Liver (tissue), 9 donors: ENCODE measurements around the gene CCKAR. TPM values are rescaled to one million over a fixed set of nuclear protein-coding genes. Genes with fewer than 3 reads are reported as not detected.

Experiments used
- DNase-seq: peaks from one replicate; pipeline ENCODE4 v3.0.0-alpha.2; 2017; ENCODE audit warnings: low spot score
- H3K27ac ChIP-seq, 2 donors: one replicate each; pipeline ENCODE4 v1.7.0; 2013; ENCODE audit warnings: inconsistent platforms in 2 of 2, low read length in 2 of 2, control low read depth in 1 of 2, low read depth in 1 of 2, mild to moderate bottlenecking in 1 of 2
- H3K27me3 ChIP-seq, 4 donors: one replicate each; pipeline versions ENCODE4 v1.6.1 to v1.7.0; 2013; ENCODE audit warnings: low read length in 3 of 4, inconsistent platforms in 1 of 4, mild to moderate bottlenecking in 1 of 4, moderate library complexity in 1 of 4; ENCODE audit not compliant: control insufficient read depth in 4 of 4, insufficient read depth in 4 of 4
- H3K36me3 ChIP-seq, 4 donors: one replicate each; pipeline versions ENCODE4 v1.6.1 to v1.7.0; 2013; ENCODE audit warnings: low read length in 3 of 4, mild to moderate bottlenecking in 3 of 4, low read depth in 1 of 4, moderate library complexity in 1 of 4; ENCODE audit not compliant: control insufficient read depth in 4 of 4, insufficient read depth in 3 of 4
- H3K4me1 ChIP-seq, 4 donors: one replicate each; pipeline versions ENCODE4 v1.6.1 to v1.7.0; 2013; ENCODE audit warnings: low read length in 3 of 4, mild to moderate bottlenecking in 3 of 4, moderate library complexity in 1 of 4; ENCODE audit not compliant: control insufficient read depth in 4 of 4, insufficient read depth in 4 of 4
- H3K4me3 ChIP-seq, 3 donors: one replicate each; pipeline versions ENCODE4 v1.6.1 to v1.7.0; 2013; ENCODE audit warnings: low read length in 3 of 3, control low read depth in 1 of 3, low read depth in 1 of 3, mild to moderate bottlenecking in 1 of 3
- H3K9ac ChIP-seq, 2 donors: one replicate each; pipeline ENCODE4 v1.7.0; 2013; ENCODE audit warnings: low read length in 2 of 2, mild to moderate bottlenecking in 2 of 2, moderate library complexity in 2 of 2, control low read depth in 1 of 2, low read depth in 1 of 2
- H3K9me3 ChIP-seq, 4 donors: one replicate each; pipeline versions ENCODE4 v1.6.1 to v1.7.0; 2013; ENCODE audit warnings: low read length in 3 of 4; ENCODE audit not compliant: control insufficient read depth in 4 of 4
- ATF3 ChIP-seq: IDR thresholded peaks from 2 replicates; pipeline ENCODE4 v1.6.1; 2016; ENCODE audit warnings: antibody characterized with exemption
- EGR1 ChIP-seq, 2 donors: IDR thresholded peaks; 2 replicates each; pipeline ENCODE4 v1.6.1; 2016 to 2018; ENCODE audit warnings: antibody characterized with exemption in 2 of 2, low read depth in 2 of 2
- FOXA1 ChIP-seq: IDR thresholded peaks from 2 replicates; pipeline ENCODE4 v1.6.1; 2016; ENCODE audit warnings: antibody characterized with exemption
- FOXA2 ChIP-seq: IDR thresholded peaks from 2 replicates; pipeline ENCODE4 v1.6.1; 2016; ENCODE audit warnings: antibody characterized with exemption
- GABPA ChIP-seq, 2 donors: IDR thresholded peaks in 1 of 2; conservative IDR thresholded peaks in 1 of 2; 2 replicates each; pipeline ENCODE4 v1.6.1; 2016; ENCODE audit warnings: antibody characterized with exemption in 2 of 2, mild to moderate bottlenecking in 1 of 2, moderate library complexity in 1 of 2
- HNF4A ChIP-seq, 2 donors: conservative IDR thresholded peaks; 2 replicates each; pipeline ENCODE4 v1.6.1; 2016; ENCODE audit warnings: antibody characterized with exemption in 2 of 2, mild to moderate bottlenecking in 2 of 2
- HNF4G ChIP-seq: IDR thresholded peaks from 2 replicates; pipeline ENCODE4 v1.6.1; 2016; ENCODE audit warnings: antibody characterized with exemption
- JUND ChIP-seq, 2 donors: IDR thresholded peaks; 2 replicates each; pipeline ENCODE4 v1.6.1; 2016; ENCODE audit warnings: antibody characterized with exemption in 2 of 2
- NR2F2 ChIP-seq: IDR thresholded peaks from 2 replicates; pipeline ENCODE4 v1.6.1; 2016; ENCODE audit warnings: antibody characterized with exemption
- RAD21 ChIP-seq, 2 donors: IDR thresholded peaks; 2 replicates each; pipeline ENCODE4 v1.6.1; 2016; ENCODE audit warnings: antibody characterized with exemption in 2 of 2, mild to moderate bottlenecking in 2 of 2
- REST ChIP-seq: IDR thresholded peaks from 2 replicates; pipeline ENCODE4 v1.6.1; 2016; ENCODE audit warnings: antibody characterized with exemption, mild to moderate bottlenecking
- RXRA ChIP-seq, 2 donors: IDR thresholded peaks; 2 replicates each; pipeline ENCODE4 v1.6.1; 2017 to 2018; ENCODE audit warnings: antibody characterized with exemption in 2 of 2, mild to moderate bottlenecking in 1 of 2
- SP1 ChIP-seq: IDR thresholded peaks from 2 replicates; pipeline ENCODE4 v1.6.1; 2018; ENCODE audit warnings: antibody characterized with exemption, mild to moderate bottlenecking
- TAF1 ChIP-seq: conservative IDR thresholded peaks from 2 replicates; pipeline ENCODE4 v1.6.1; 2016; ENCODE audit warnings: antibody characterized with exemption, mild to moderate bottlenecking
- YY1 ChIP-seq: IDR thresholded peaks from 2 replicates; pipeline ENCODE4 v1.6.1; 2016; ENCODE audit warnings: antibody characterized with exemption, mild to moderate bottlenecking
- WGBS: extraction: QIAGEN DNeasy Blood & Tissue Kit; methylation state at CpG from one replicate; pipeline ENCODE4 v1.1.7; 2013; 5-methylcytosine and 5-hydroxymethylcytosine counted together
- polyA plus RNA-seq, 2 donors: library from polyadenylated mRNA; stranded (reverse) in 1 of 2; unstranded in 1 of 2; fragments of 200-250 nt in 1 of 2; fragments of >200 nt in 1 of 2; fragmentation: Nextera tagmentation in 1 of 2; extraction: Ambion mirVana in 1 of 2; gene quantifications; one replicate each; pipeline versions ENCODE4 v1.2.1 to v1.2.3, GENCODE V29; 2013 to 2015
- total RNA-seq, 2 donors: library from RNA; depleted of rRNA; stranded (reverse); fragments of >200 nt; gene quantifications; one replicate each; pipeline ENCODE4 v1.2.3, GENCODE V29; 2014
- TF ChIP-seq, protein P1 (sequence below): fragments of 150-350 bp; IDR thresholded peaks from 2 replicates; pipeline ENCODE4 v1.5.1; 2017; ENCODE audit warnings: improper control_type of control experiment, low read depth, low read length; ENCODE audit not compliant: missing input control
- TF ChIP-seq, protein P2 (sequence below): IDR thresholded peaks from 2 replicates; pipeline ENCODE4 v1.6.1; 2016; ENCODE audit warnings: antibody characterized with exemption
- TF ChIP-seq, protein P3 (sequence below): IDR thresholded peaks from 2 replicates; pipeline ENCODE4 v1.6.1; 2016; ENCODE audit warnings: antibody characterized with exemption
- donor health status: healthy.
- donor health status: healthy.
- donor health status: healthy.
- donor health status: healthy.
- donor health status: healthy.

The CCKAR gene
- total and polyA plus RNA-seq, 4 donors = not detected

GRCh38 chr4:26468977-26469376 lies 21.3 kb downstream of the CCKAR start:
- H3K27ac ChIP-seq = no peak overlapping the region
- no peaks in the 10 kb centered on the region for H3K4me1 ChIP-seq
- 68% methylated on average over 4 of the region's 4 CpGs for WGBS
- H3K27me3 ChIP-seq = no peaks in the 10 kb centered on the region
- TF ChIP-seq GABPA (IDR thresholded peaks at IDR 0.05 in 1 of 2, conservative IDR thresholded peaks at IDR 0.05 in 1 of 2) = no peak
- no peak for TF ChIP-seq HNF4G
- no peak for TF ChIP-seq YY1
- TF ChIP-seq, protein P1, sequence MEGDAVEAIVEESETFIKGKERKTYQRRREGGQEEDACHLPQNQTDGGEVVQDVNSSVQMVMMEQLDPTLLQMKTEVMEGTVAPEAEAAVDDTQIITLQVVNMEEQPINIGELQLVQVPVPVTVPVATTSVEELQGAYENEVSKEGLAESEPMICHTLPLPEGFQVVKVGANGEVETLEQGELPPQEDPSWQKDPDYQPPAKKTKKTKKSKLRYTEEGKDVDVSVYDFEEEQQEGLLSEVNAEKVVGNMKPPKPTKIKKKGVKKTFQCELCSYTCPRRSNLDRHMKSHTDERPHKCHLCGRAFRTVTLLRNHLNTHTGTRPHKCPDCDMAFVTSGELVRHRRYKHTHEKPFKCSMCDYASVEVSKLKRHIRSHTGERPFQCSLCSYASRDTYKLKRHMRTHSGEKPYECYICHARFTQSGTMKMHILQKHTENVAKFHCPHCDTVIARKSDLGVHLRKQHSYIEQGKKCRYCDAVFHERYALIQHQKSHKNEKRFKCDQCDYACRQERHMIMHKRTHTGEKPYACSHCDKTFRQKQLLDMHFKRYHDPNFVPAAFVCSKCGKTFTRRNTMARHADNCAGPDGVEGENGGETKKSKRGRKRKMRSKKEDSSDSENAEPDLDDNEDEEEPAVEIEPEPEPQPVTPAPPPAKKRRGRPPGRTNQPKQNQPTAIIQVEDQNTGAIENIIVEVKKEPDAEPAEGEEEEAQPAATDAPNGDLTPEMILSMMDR = no peak
- TF ChIP-seq, protein P2, sequence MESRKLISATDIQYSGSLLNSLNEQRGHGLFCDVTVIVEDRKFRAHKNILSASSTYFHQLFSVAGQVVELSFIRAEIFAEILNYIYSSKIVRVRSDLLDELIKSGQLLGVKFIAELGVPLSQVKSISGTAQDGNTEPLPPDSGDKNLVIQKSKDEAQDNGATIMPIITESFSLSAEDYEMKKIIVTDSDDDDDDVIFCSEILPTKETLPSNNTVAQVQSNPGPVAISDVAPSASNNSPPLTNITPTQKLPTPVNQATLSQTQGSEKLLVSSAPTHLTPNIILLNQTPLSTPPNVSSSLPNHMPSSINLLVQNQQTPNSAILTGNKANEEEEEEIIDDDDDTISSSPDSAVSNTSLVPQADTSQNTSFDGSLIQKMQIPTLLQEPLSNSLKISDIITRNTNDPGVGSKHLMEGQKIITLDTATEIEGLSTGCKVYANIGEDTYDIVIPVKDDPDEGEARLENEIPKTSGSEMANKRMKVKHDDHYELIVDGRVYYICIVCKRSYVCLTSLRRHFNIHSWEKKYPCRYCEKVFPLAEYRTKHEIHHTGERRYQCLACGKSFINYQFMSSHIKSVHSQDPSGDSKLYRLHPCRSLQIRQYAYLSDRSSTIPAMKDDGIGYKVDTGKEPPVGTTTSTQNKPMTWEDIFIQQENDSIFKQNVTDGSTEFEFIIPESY = no peak
- TF ChIP-seq TAF1 = no peak
- TF ChIP-seq ATF3 = no peak
- no peak for TF ChIP-seq RAD21 (IDR thresholded peaks at IDR 0.05)
- no peaks in the 10 kb centered on the region for H3K9me3 ChIP-seq
- H3K9ac ChIP-seq = no peak overlapping the region
- H3K36me3 ChIP-seq = no peaks in the 10 kb centered on the region
- DNase-seq = no peak
- H3K4me3 ChIP-seq = no peak overlapping the region

DNA sequence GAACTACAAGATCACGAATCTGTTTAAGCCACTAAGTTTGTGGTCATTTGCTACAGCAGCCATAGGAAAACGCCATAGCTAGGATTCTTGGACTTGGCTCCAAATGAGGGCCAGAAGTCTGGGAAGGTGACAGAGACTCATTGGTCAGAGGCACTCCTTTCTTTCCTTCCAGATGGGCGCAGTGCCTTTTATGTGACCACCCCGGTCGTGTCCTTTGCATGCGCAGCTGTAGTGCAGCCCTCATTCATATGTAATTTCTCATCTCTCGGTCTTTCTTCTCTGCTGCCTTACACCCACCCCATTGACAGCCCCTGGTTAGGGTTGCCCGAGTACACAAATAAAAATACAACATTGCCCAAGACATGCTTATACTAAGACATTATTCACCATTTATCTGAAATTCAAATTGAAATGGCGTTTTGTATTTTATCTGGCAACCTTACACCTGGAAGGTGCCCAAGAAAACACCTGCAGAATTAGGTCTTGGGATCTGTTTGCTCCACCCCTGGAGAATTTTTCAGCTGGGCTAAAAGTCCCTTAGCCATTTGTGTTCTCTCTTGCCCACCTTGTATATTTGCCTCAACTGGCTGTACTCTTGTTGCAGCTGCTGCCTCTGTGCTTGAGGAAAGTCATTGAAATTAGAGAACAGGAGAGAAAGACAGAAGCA lies 21.9 kb downstream of the CCKAR start:
- H3K27me3 ChIP-seq = no peaks in the 10 kb centered on the region
- TF ChIP-seq JUND (IDR thresholded peaks at IDR 0.05) (no peak), ATF3 (no peak), NR2F2 (no peak), EGR1 (IDR thresholded peaks at IDR 0.05; ENCODE audit: low read depth in 2 of 2) (no peak), YY1 (no peak), SP1 (no peak), HNF4A (conservative IDR thresholded peaks at IDR 0.05) (no peak), HNF4G (no peak), FOXA2 (no peak), RAD21 (IDR thresholded peaks at IDR 0.05) (no peak), GABPA (IDR thresholded peaks at IDR 0.05 in 1 of 2, conservative IDR thresholded peaks at IDR 0.05 in 1 of 2) (no peak), FOXA1 (no peak), REST (no peak), TAF1 (no peak), RXRA (IDR thresholded peaks at IDR 0.05) (no peak)
- TF ChIP-seq, protein P3, sequence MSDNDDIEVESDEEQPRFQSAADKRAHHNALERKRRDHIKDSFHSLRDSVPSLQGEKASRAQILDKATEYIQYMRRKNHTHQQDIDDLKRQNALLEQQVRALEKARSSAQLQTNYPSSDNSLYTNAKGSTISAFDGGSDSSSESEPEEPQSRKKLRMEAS = no peak
- TF ChIP-seq, protein P1 = no peak
- TF ChIP-seq, protein P2 = no peak
- H3K36me3 ChIP-seq = no peaks in the 10 kb centered on the region
- H3K27ac ChIP-seq = no peak overlapping the region
- no peak for DNase-seq
- H3K4me3 ChIP-seq = no peak overlapping the region
- H3K9ac ChIP-seq = no peak overlapping the region
- 82% methylated on average over 9 of the region's 9 CpGs for WGBS
- H3K4me1 ChIP-seq = no peaks in the 10 kb centered on the region
- no peaks in the 10 kb centered on the region for H3K9me3 ChIP-seq
